Daoy (cell line): ENCODE measurements around the gene RDX. TPM values are rescaled to one million over a fixed set of nuclear protein-coding genes. Genes with fewer than 3 reads are reported as not detected.
"Not testable (repeated sequence)": the region's sequence is repeated elsewhere in the genome, so short reads cannot be mapped to it uniquely, and the experiment has no call there.

ENCODE experiments used
- DNase-seq: peaks from one replicate; pipeline ENCODE4 v3.0.0-alpha.2; 2015; ENCODE audit warnings: low read depth
- total RNA-seq: library from RNA; depleted of rRNA; stranded (reverse); fragments of >200 nt; shearing (Covaris generic); gene quantifications from 2 replicates; pipeline ENCODE4 v1.2.3, GENCODE V29; 2014

Gene RDX
- total RNA-seq, 1 experiment from 2014 or later = 62.9 TPM

DNA sequence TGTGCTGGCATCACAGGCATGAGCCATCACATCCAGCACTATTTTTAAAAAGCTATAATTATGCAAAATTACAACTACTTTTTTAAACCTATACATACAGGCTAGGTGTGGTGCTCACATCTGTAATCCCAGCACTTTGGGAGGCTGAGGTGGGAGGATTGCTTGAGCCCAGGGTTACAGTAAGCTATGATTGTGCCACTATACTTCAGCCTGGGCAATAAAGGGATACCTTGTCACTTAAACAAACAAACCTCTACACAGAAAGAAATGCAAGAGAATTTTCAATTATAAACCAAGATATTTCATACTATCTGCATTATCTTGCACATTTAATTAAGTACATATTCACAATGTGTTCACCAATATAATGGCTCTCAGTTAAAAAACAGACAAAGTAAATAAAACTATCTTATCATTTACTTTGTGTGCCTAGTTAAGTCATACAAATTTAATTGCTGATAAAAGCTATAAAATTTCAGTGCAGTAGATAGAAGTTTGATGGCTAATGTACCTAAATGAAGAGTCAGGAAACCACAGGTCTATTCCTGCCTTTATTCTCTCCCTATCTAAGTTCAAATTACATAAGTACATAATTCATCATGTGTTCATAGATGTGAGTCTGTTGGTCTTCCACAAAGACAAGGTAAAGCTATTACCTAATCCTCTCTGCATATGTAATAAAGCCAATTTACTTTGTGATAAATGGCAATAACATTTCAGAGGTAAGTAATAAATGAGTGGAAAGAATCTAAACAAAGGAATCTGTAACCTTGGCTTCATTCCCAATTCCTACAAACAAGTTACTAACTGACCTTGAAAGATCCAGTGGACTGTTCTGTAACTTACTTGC is 9.0 kb upstream of the RDX start:
- no peak for DNase-seq

DNA sequence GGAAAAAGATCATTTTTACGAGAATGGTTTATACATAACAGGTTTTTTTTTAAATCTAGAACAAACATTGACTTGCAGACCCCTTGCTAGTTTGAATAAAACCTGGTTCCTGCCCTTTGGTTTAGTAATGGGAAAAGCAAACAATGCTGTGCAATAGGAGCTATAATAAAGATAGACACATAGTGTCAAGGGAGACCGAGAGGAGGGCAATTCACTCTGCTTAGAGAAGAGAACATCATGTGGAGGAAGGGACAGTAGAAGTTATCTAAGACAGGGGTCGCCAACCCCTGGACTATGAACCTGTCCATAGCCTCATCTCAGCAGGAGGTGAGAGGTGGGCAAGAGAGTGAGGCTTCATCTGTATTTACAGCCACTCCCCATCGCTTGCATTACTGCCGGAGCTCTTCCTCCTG is 7.0 kb upstream of the RDX start:
- DNase-seq = no peak

DNA sequence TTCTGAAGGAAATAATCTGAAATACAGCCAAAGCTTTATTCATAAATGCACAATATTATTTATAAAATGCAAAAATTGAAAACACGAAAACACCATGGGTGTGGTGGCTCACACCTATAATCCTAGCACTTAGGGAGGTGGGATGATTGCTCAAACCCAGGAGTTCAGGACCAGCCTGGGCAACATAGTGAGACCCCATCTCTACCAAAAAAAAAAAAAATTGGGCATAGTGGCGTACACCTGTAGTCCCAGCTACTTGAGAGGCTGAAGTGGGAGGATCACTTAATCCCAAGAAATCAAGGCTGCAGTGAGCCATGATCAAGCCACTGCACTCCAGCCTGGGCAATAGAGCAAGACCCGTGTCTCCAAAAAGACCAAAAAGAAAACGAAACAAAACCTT is 5.2 kb upstream of the RDX start:
- DNase-seq = no peak

DNA sequence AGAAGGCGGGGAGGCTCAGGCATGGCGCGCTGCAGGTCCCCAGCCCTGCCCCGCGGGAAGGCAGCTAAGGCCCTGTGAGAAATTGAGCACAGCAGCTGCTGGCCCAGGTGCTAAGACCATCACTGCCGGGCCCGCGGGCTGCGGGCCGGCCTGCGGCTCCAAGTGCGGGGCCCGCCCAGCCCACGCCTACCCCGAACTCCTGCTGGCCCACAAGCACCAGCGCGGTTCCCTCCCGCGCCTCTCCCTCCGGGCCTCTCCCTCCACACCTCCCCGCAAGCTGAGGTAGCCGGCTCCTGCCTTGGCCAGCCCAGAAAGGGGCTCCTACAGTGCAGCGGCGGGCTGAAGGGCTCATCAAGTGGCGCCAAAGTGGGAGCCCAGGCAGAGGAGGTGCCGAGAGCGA is 4.6 kb upstream of the RDX start:
- DNase-seq = no peak

DNA sequence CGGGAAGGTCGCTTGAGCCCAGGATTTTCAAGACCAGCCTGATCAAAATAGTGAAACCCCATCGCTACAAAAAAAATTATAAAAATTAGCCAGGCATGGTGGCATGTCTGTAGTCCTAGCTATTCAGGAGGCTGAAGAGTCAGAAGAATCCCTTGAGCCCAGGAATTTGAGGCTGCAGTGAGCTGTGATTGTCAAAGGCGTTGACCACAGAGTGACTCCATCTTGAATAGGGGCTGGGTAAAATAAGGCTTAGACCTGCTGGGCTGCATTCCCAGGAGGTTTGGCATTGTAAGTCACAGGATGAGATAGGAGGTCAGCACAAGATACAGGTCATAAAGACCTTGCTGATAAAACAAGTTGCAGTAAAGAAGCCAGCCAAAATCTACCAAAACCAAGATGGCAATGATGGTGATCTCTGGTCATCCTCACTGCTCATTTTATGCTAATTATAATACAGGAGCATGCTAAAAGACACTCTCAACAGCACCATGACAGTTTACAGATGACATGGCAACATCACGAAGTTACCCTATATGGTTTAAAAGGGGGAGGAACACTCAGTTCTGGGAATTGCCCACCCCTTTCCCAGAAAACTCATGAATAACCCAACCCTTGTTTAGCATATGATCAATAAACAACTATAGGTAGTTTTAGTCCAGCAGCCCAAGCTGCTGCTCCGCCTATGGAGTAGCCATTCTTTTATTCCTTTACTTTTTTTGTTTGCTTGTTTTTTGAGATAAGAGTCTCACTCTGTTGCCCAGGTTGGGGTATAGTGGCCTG is 2.8 kb upstream of the RDX start:
- no peak for DNase-seq

DNA sequence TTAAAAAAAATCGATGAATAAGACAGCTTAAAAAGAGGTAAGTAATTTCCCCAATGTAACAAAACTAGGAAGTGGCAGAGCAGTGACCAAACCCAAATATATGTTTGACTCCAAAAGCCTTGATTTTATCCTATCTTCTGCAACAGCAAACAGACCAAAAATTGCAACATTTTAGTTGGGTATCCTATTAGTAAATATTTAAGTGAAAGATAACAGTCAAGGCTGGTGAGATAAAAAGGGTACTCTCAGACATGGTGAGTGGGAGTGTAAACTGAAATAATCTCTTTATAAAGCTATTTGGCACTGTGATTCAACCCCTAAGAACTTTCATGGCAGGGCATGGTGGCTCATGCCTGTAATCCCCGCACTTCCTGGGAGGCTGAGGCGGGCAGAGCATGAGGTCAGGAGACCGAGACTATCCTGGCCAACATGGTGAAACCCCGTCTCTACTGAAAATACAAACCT is 1.9 kb upstream of the RDX start:
- peak; percentile 52 for DNase-seq

DNA sequence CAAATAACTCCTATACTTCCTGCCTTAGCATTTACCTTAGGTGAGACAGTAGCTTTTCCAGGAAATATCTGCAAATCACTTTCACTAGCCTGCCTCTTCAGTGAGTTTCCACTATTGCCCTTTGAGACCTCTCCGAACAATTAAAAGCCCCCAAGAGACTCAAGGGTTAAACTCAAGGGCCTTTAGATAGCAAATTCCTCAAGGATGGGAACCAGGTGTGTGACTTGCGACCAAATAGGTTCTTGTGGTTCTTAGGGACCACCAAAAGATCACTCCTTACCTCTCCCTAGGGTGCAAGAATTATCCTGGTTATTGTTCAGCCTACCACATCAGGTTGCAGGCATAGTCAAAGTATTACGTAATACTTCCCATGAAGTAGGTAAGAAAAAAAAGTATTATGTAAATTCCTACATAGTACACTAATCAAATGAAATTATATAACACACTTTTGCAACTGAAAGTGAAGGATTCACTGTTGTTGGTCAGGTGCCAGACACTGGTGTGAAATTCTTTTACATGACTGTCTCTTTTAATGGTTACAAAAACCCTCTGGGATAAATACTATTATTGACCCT is 1.4 kb upstream of the RDX start:
- DNase-seq = no peak

DNA sequence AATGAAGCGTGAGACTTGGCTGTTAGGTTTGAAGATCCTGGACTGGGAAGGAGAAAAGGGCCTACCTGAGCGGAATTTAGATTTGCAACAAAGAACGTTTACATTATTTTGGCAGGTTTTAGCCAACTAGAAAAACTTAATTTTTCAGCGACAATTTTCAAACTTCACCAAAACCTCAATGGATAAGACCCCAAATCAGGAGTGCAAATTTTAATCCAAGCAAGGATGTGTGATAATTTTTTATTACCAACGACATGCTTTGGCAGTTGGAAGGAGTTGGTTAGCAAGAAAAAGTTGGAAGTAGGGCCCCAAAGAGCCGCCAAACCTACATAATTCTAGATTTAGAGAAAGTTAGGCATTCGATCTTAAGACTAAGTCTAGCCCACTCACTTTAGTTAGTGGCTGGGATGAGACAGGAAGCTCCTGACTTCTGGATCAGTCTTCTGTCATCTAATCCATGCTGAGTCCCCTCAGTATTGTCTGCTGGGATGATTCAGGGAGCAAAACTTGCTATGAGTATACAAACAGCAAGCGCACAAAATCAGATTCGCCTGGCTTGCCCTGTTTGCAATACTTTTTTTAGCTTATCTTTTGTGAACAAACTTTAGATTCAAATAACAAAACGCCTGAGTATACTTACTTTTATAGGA is 787 bp upstream of the RDX start:
- no peak for DNase-seq

DNA sequence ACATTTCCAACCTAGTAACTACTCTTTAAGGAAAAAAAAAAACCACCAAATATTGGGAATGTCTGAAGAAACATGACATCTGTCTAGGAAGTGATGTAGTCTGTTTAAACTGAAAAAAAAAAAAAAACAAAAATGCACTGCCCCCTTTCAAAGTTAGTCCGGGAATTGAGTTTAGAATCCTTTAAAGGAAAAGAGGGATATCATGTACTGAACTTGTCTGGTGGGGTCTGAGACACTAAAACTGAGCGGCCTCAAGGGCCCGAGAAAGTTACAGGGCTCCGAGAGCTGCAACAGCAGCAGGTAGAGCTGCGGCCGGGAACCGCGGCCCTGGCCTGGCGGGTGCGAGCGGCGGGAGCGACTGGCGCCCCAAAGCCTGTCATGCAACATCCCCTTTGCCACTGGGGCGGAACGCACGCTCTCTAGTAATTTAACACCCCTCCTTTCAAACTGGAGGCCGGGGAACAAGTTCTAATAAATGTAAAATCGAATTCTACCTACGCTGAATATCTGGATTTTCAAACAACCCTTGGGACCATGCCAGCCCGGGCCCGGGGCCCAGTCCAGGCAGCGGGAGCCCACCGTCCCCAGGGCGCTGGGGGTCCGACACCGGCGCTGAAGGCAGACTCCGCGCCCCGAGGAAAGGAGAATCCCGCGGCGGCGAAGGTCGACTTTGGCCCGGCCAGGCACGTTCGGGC is 736 bp downstream of the RDX start:
- DNase-seq = peak; percentile 58

DNA sequence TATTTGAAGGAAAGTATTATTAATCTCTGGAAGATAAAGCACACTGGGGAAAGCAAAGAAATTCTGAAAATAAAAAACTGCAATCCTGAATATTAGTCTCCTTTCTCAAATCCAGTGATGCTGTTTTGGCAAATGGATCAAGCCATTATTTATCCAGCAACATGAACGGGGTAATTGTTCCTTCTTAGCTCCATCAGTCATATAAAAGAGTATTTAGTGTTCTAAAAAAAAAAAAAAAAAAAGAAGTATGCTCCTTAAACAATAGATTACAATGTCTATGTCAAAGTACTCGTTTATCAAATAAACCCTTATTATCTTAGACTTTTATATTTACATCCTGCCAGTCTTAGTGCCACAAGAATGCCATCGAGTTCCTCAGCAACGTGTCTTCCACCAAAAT is 1.3 kb downstream of the RDX start:
- DNase-seq = no peak

DNA sequence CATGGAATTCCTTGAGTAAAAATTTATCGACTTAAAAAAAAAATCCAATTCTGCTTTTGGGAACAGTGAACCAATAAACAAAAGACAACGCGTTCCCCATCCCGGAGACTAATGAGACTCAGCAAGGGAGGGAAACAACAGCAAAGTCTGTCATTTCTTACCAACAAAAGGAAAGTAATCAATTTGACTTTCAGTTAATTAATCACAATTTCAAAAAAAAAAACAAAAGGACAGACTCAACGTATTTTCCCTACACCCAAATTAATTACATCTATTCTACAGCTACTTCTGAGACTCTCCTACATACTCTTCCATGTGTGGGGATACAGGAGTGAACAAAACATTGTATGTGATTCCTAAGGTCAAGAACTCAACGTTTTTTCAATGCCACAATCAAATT is 1.9 kb downstream of the RDX start:
- DNase-seq = no peak

DNA sequence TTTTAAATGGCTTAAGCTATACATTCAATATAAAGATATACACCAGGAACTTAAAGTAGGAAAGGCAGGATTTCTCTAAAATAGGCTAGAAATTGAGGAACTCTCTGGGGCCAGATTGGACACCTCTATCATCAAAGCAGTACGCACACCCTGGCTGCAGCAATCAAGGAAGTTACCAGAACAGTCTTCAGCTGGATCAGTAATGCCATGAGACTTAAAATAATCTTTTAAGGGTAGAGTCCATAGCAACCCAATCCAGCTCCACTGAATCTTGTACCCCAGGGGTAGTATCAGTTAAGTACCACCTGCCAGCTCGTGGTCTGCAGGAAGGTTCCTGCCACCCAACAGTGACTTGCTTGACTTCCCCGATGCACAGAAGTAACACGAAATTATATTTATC is 3.0 kb downstream of the RDX start:
- DNase-seq = no peak

DNA sequence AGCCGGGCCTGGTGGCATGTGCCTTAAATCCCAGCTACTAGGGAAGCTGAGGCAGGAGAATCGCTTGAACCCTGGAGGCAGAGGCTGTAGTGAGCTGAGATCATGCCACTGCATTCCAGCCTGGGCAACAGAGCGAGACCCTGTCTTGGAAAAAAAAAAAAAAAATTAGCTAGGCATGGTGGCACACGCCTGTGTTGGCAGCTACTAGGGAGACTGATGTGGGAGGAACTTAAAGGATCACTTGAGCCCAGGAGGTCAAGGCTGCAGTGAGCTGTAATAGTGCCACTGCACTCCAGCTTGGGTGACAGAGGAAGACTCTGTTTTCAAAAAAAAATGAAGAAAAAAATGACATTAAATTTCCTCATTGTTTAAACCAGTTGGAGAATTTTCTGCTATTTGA is 4.3 kb downstream of the RDX start:
- DNase-seq = not testable (repeated sequence)

DNA sequence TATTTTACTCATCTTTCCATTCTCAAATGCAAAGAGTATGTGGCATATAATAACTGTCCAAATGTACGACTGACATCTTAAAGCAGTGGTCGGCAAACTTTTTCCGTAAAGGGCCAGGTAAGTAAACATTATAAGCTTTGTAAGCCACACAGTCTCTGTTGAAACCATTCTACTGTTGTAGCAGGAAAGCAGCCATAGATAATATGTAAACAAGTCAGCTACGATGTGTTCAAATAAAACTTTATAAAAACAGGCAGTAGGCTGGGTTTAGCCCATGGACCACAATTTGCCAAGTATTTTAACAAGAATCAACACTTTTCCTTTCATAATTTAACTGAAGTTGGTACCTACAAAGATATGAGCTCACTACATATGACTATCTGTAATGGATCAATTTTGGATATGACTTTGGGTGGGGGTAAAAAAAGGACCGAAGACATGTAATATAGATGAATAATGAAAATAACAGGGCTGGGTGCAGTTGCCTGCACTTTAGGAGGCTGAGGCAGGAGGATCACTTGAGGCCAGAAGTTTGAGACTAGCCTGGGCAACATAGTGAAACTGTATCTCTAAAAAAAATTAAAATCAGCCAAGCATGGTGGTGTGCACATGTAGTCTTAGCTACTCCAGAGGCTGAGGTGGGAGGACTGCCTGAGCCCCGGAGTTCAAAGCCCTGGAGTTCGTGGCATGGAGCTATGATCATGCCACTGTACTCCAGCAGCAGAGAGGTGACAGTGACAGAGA is 5.7 kb downstream of the RDX start:
- DNase-seq = no peak

DNA sequence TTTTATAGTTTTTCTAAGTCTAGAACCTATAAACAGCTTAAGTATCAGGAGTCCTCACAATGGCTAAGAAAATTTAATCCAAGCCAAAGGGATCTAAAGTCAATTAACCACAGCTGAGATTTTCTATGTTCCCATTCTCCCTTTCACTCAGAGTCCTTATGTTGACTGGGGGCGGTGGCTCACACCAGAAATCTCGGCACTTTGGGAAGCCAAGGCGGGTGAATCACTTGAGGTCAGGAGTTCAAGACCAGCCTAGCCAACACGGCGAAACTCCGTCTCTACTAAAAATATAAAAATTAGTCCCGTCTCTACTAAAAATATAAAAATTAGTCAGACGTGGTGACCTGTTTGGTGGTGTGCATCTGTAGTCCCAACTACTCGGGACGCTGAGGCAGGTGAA is 6.9 kb downstream of the RDX start:
- no peak for DNase-seq

DNA sequence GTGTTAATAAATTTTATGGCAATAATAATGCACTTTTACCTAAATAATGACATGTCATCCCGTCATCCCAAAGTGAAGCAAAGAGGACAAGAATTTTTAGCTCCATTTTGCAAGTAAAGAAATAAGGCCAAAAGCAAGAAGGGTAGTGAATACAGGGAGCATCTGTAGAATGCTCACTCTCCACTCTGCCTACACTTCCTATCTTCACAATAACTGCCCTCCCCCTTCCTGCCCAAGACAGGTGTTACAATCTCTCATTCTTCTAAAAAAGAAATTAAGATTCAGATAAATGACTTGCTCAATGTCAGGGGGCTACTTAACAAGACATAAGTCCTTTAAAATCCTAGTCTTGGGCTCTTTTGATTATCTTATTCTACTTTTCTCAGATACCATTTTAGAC is 8.9 kb downstream of the RDX start:
- no peak for DNase-seq

DNA sequence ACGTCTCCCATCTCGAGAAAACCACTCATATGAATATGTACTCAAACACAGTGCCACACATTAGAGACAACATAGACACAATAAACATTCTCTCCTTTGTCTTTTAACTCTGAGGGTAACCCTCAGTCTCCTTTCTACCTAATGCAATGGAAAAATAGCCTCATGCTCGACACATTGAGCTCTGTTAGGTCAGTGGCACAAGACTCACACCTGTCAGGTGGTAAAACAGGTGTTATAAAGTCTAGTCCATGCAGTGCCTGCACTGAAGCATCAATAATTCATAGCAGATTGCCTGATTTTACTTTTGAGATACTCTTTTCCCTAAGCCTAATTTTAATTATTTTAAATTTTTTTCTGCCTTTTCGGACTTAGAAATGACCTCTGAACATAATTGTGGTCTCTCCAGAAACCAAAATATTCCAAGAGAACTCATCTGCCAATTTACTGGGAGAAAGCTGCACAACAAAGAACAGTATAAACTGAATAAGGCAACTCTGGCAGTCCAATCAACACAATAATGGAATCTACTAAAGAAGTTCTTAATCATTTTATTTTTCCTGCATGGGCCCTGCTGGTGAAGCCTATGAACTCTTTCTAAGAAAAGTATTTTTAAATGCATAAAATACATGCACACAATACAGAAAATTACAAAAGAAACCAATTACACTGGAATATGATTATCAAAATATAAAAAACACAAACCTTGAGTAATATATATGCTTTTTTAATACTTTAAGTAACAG is 9.9 kb downstream of the RDX start:
- no peak for DNase-seq

DNA sequence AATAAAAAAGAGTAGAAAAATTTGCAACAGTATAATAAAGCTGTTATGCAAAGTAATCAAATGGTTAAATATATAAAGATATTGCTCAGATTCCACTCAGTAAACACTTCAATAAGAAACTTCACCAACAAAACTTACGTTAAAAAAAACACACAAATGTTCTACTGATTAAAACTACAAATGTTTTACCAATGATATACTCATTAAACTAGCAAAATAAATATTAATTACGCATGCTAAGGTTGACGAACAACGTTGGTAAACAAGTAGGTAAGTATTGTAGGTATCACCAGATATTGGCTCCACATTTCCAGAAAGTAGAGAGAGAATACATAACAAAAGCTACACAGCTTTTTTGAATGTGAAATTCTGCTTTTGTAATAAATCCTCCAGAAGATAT is 12.6 kb downstream of the RDX start:
- no peak for DNase-seq

DNA sequence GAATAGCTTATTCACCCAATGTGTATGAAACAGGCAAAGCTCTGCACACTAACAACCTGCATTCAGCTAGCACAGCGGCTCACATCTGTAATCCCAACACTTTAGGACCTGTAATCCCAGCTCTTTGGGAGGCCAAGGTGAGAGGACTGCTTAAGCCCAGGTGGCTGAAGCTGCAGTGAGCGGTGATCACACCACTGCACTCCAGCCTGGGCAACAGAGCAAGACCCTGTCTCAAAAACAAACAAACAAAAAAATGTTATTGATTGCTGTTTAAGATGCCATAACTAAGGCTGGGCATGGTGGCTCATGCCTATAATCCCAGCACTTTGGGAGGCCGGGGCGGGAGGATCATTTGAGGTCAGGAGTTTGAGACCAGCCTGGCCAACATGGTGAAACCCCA is 15.8 kb downstream of the RDX start:
- not testable (repeated sequence) for DNase-seq

DNA sequence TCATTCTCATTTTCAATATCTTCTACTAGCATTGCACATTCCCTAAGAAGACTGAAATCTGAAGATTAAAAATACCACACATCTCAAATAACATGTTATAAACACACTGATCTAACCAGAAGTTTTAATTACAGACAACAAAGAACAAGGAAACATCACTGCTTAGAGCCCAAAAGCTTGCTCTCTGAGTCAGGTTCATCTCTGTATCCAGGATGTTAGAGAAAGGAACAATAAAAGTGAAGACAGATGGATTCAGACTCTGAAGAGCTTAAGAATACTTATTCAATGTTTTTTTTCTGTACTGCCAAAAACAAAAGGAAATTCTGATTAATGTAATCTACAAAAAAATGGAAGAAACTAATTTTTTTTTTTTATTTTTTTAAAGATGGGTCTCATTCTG is 16.5 kb downstream of the RDX start:
- no peak for DNase-seq
